GM03348 (cell line): Measurements from ENCODE around the gene ANAPC16.
A peak's percentile ranks its signal among the peaks of the same experiment; 100 is the strongest.
"Not testable (repeated sequence)": the region's sequence is repeated elsewhere in the genome, so short reads cannot be mapped to it uniquely, and the experiment has no call there.

Experiments used
- DNase-seq: peaks from one replicate; pipeline ENCODE4 v3.0.0; 2012; ENCODE audit warnings: low spot score

Gene ANAPC16

DNA sequence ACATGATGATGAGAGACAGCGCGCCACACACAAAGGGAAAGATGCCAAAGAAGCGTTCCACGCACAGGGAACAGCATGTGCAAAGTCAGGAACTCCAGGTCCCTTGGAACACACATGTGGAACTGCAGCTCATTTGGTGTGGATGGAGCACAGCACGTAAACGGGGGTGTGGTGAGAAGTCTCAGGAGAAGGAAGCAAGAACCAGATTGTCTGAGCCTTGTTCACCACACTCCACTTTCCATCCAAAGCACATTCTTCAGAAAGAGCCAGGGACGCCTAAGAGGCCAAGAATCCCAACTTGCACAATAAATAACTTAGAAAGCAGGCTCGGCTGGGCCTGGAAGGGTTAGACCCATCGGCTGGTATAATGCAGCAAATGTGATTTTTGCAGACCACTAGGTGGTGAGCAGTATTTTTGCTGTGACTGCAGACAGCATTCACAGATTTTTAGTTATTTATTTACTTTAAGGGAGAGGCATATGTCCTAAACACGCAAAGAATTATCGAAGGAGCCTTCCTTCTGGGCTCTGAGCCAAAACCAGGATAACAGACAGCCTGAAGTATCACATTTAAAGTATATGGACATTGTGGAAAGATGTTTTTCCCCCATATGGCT is 28.1 kb downstream of the ANAPC16 start:
- peak; percentile 89 for DNase-seq

DNA sequence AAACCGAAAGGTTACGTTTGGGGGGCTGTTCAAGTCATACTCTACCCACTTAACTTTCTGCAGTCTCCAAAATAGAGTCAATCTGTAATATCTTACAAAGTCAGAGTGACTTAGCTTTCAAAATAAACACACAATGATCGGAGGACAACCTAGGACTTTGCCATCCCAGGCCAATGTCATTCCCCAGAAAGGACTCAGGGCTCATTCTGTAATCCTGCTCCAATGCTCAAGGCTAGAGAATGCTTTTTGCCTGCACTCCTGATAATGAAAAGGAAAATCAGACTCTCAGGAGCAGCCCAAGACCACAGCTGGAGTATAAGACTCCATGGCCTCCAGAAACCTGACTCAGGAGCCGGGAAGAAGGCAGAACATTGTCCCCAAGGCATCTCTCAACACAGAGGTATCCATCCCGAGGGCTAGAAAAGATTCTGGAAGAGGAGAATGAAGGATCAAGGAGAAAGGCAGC is 28.8 kb downstream of the ANAPC16 start:
- DNase-seq, result no peak

DNA sequence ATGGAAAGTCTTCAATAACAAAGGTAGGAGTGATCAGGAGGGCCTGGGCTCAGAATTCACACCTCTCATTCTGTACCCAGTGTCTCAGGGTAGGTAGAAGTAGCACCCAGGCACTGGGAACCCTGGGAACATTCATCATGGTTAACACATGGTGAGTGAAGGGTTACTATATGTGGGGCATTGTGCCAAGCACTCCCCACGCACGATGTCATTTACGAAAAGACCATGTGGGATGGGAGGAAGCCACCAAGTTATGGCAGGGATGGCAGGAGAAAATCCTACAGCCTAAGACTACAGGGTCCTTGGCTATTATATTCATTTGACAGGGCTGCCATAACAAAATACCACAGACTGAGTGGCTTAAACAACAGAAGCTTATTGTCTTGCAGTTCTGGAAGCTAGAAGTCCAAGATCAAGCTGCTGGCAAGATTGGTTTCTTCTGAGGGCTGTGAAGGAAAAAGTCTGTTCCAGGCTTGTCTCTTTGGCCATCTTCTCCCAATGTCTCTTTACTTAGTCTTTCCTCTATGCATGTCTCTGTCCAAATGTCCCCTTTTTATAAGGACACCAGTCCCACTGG is 30.2 kb downstream of the ANAPC16 start:
- no peak for DNase-seq

DNA sequence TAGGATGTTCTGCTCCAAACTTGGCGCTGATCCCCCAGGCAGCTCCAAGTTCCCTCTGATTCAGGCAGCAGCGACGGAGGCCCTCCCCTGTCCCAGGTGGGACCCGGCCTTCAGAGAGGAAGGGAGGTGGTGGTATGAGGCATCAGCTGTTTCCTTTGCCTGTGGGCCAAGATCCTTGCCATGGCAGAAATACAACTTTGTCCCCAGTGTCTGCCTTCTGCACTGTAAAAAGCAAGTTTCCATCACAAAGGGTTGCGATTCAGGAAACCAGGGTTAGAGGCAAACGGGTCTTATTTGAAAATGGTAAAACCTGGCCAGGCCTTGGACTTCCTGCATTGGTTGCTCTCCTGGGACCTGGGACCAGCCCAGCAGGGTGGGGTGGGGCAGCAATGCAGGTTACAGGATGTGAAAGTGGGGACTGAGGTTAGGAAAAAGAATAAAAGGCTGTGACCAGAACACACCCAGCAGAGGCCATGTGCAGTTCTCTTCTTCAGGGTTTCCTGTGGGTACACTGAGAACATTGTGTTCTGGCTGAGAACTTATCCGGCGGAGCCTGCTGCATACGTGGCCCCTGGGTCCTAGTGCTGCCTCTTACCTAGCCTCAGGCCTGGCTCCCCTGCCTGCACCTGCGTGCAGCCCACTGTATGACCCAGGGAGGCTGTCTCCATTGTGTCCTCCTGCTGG is 32.8 kb downstream of the ANAPC16 start:
- DNase-seq, result no peak

DNA sequence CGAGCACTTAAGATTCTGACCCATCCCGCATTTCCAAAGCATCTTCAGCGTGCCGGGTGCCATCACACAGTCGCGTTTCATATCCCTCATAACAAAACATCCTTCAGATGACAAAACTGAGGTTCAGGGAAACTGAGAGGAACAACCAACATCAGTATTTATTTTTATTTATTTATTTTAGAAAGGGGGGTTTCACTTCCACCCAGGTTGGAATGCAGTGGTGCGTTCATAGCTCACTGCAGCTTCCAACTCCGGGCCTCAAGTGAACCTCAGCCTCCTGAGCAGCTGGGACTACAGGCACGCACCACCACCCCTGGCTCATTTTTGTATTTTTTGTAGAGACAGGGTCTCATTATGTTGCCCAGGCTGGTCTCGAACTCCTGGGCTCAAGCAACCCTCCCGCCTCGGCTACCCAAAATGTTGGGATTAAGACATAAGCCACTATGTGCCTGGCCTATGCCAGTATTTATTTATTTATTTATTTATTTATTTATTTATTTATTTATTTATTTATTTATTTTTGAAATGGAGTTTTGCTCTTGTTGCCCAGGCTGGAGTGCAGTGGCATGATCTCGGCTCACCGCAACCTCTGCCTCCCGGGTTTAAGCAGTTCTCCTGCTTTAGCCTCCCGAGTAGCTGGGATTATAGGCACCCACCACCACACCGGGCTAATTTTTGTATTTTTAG is 33.5 kb downstream of the ANAPC16 start:
- not testable (repeated sequence) for DNase-seq

DNA sequence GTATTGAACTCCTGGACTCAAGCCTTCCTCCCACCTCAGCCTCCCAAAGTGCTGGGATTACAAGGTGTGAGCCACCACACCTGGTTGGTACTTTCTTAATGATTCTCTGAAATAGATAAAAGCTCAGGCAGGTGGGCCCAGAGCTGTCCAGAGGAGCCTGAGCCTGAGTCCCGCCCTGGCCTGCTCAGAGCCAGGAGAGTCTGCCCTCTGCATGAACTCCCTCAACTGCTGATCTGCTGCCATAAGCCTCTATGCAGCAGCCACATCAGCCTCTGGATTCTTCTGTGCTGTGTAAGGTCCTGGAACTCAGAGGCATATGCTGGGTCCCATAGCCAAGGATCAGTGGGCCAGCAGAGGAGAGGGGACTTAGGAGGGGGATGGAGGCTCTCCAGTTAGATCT is 34.9 kb downstream of the ANAPC16 start:
- peak; percentile 79 for DNase-seq

DNA sequence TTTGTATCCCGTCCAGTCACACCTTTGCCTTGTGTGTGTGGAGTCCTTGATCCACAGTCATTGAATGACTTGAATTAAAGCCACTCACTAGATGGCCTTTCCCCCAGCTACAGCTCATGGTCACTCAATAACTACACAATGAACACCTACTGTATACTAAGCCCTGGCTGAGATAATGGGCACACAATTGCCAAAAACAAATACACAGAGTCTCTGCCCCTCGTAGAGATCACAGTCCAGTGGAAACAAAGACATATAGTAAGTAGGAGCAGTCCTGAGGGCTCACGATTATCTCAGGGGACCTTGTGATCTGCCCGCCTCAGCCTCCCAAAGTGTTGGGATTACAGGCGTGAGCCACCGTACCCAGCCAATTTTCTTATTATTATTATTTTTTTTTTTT is 35.8 kb downstream of the ANAPC16 start:
- DNase-seq, result no peak

DNA sequence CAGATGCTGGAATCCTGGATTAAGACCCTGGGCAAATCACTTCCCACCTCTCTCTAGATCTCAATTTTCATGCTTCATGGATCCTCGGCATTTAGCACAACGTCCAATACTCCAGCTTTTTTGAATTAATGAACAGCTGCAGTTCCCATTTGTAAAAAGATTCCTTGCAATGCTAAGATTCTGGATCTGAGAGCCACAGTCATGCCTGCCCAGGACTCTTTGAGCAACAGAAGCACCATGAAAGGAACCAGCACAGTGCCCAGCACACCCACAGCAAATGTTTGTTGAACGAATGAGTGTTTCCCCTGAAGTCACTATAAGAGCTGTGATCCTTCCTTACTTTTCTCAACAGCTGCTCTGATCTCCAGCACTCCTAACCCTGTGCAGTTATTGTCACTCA is 37.2 kb downstream of the ANAPC16 start:
- DNase-seq, result no peak

DNA sequence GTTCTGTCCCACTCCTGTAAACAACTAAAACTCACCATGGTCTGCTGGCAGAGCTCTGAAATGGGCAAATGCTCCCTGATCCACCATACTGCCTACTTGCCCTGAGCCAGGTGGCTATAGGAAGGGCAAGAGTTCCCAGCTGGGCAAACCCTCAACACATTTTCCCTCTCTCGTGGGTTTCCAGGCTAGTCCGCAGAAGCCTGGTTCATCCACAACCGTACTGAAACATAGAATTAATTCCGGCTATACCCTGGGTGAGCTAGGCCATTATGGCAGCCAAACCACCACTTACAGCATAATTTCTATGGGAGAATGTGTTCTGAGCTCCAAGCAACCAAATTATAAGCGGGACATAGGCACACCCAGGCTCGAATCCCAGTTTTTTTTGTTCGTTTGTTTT is 37.8 kb downstream of the ANAPC16 start:
- DNase-seq, result no peak

DNA sequence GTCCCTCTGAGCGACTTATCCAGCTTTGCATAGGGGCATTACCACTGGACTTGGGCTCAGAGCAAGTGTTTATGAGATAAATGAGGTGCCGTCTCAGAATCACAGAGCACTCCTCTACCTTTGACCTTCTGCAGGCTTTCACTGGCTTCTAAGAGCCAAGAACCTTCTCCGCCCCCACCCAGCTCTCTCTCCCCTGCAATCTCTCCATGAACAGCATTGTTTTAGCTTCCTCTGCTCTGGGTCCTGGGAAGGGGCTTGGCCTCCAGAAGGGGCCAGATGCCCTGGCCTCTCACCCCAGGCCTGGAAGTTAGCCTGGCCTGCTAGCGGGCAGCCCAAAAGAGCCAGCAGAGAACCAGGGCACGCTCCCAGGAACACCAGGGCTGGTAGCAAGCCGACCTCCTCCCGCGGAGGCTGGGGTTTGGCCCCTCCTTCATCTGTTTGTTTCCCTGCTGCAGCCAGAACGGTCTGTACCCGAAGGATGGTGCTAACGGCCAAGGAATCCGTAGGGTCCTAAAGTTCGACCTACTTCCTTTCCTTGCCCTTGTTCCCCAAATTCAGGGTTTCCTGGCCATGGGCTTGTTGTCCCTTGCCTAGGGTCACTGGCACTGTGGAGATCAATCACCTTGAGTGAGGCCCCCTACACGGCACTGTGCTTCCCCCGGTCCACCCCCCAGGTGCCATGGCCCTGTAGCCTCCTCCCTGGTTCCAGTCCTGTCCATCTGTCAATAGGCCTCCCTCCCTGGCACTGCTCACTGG is 39.2 kb downstream of the ANAPC16 start:
- peak; percentile 88 for DNase-seq

DNA sequence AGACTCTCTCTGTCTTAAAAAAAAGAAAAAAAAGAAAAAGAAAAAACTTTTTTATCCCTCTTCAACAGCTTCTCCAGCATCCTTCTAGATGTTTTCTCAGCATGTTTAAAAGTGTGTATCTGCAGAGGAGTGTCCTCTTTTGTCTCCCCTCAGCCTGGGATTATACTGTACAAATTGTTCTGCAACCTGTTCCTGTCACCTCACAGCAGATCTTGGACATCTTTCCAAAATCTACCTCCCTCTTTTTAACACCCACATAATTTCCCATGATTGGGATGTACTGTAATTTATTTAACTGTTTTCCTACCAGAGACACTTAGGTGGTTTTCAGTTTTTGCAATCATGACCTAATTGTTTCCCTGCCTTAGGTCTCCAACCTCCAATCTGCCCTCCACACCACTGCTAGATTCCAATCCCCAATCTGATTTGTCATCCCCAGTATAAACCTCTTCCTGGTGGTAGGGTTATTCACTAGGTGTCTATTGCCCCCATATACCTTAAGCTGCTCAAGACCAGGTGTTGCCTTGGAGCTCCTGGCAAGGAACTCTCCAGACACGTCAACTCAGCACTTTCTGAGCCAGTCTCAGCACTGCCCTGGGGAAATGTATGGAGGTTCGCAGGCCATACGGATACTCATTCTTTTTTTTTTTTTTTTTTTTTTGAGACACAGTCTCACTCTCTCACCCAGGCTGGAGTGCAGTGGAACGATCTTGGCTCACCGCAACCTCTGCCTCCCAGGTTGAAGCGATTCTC is 40.3 kb downstream of the ANAPC16 start:
- no peak for DNase-seq

DNA sequence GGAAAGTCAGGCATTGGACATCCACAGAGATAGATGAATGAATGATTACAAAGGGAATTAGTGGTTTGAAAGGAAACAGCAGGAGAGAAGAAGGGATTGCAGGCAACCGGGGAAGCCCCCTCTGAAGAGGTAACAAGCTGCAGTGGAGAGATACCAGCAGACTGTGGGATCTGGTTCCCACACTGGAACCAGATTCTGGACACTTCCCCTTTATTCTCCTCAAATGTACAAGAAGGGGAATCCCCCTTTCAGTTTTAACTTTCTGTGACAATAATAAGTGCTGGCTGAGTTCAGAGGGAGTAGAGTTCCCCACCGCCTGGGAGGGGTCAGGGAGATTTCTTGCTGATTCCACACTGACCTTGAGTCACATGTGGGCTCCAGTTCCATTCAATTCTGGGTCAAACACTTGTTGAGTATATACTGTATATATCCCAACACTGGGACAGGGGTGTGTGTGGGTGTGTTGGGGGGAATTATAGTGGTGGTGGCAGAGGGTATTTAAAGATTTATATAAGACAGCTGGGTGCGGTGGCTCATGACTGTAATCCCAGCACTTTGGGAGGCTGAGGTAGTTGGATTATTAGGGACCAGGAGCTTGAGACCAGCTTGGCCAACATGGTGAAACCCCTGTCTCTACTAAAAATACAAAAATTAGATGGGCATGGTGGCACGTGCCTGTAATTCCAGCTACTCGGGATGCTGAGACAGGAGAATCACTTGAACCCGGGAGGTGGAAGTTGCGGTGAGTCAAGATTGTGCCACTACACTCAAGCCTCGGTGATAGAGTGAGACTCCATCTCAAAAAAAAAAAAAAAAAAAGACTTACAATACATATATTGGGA is 41.5 kb downstream of the ANAPC16 start:
- no peak for DNase-seq

DNA sequence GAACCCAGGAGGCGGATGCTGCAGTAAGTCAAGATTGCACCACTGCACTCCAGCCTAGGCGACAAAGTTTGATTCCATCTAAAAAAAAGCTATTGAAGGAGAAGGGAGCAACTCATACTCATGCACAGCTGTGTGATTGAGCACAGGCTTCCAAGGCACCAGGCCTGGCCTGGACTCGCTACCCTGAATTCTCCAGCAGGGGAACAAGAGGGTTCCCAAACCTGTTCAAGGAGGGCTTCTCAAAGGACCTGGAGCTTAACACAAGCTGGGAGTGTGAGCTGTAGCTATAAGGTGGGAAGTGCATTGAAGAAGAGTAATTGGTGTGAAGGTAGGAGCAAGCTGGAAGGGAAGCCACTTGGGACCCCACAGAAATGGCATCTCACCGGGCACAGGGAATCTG is 42.8 kb downstream of the ANAPC16 start:
- no peak for DNase-seq

DNA sequence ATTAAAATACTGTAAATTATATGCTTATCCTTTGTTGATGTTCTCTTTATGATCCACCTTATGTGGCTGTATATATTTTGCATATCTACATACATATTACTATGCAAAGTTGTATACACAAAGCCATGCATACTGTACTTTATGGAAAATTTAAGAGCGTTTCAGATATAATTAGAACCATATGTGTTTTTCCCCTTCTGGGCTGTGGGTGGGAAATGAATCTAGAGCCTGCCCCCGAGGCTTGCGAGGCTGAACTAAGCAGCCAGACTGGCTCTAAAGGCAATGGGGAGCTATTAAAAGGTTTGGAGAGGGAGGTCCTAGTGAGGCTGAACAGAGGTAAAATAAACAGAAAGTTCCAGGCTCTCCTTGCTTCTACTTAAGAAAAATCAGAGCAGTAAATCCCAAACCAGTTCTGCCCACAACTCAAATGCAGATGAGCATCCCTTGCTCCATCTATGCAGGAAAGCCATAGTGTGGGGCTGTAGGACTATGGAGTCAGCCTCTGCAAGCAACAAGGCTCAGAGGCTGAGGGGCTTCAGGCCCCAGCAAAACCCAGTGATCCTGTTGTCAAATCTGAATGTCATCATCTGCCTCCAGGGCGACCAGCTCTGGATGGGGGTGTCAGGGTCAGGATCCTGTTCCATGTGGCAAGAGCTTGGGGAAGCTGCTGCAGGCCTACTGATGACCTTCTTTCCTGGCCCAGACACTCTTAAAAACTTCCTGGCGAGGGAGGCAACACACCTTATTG is 43.9 kb downstream of the ANAPC16 start:
- DNase-seq, result peak; percentile 61

DNA sequence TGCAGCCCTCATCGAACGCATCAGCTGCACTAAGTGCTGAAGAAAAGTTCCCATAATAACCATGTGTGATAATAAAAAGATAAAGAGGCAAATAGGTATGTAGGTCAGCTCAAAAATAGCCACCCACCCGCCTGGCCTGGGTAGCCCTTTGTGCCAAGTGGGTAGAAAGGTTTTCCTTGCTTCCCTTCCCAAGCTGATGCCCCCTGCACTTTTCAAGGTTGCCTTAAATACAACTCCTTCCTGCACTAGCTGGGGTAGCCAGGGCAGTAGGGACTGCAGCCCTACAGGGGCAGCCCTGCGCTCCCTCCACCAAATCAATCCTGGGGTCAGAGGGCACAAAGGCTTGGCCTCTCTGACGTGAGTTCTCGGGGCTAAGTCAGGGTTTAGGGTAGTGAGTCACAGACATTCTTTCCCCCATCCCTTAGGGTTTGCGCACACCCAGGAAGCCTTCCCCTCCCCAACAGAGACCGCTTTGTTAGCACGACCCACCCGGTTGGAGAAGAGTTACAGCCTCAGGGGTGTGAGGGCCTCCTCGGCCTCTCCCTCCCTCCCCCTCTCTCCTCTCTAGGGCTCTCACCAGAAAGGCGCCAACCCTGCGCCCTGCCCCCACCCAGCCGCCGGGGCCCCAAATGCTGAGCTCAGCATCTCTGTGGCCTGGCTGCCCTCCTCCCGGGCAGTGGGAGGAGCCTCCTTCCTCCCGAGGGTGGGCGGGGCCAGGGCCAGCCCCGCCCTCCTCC is 44.6 kb downstream of the ANAPC16 start:
- peak; percentile 95 for DNase-seq

DNA sequence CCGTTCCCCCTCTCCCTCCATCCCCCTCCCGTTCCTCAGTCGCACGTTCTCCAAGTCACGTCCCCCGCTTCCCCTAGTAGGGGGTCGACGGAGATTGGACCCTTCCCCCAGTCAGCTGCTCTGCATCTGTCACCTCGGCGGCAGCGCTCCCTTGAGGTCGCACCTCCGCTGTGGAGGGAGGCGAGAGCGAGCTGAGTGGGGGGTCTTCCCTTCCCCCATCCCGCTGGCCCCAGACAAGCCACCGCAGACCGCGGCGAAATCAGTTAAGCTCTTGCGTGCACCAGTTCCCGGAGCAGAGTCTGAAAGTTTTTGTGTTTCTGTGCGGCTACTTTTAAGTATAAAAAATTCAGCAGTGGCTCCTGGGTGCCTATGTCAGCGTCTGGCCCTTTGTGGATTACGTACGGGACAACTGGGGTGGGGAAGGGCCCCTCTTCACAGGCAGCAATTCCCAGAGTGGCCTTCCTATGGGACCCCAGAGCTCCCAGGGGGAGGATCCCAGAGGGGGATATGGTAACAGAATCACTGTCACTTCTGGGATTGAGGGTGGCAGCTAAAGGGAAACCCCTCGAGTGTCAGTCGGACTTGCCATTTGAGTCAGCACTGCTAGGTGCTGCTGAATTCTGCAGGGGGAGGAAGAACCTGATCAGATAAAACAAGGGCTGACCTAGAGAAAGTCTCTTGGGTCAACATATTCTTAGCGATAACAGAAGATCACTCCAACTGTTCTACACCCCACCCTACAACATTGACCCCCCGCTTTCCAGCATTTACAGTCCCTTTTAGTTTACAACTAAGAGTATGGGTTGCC is 45.4 kb downstream of the ANAPC16 start:
- no peak for DNase-seq

DNA sequence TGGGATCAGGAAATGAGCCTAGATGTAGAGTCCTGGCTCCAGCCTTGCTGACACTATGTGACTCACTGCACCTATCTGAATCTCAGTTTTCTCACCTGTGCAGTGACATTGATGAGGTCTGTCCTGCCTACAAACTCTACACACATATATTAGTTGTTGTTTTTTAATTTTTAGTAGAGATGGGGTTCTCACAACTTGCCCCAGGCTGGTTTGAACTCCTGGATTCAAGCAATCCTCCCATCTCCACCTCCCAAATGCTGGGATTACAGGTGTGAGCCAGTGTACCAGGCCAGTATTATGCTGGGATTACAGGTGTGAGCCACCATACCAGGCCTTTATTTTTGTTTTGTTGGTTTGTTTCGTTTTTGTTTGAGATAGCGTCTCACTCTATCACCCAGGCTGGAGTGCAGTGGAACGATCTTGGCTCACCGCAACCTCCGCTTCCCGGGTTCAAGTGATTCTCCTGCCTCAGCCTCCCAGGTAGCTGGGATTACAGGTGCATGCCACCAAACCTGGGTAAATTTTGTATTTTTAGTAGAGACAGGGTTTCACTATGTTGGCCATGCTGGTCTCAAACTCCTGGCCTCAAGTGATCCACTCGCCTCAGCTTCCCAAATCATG is 46.1 kb downstream of the ANAPC16 start:
- no peak for DNase-seq
